HFFc6 (cell line): ENCODE data around the gene TLDC2. TPM values are rescaled to one million over a fixed set of nuclear protein-coding genes. Genes with fewer than 3 reads are reported as not detected.
A peak's percentile ranks its signal among the peaks of the same experiment; 100 is the strongest.

ENCODE experiments used
- DNase-seq: peaks from one replicate; pipeline ENCODE4 v3.0.0-alpha.2; 2018
- H3K27ac Mint-ChIP-seq: 2 replicates; pipeline ENCODE4 v1.8.0; 2020; ENCODE audit warnings: mild to moderate bottlenecking, mixed read lengths
- H3K27me3 Mint-ChIP-seq: 2 replicates; pipeline ENCODE4 v1.8.0; 2021; ENCODE audit warnings: mild to moderate bottlenecking, moderate library complexity, mixed read lengths; ENCODE audit not compliant: insufficient read depth
- H3K36me3 Mint-ChIP-seq: 2 replicates; pipeline ENCODE4 v1.8.0; 2021; ENCODE audit warnings: low read depth, mixed read lengths
- H3K4me1 Mint-ChIP-seq: 2 replicates; pipeline ENCODE4 v1.8.0; 2020; ENCODE audit warnings: low read depth, mixed read lengths
- H3K4me3 Mint-ChIP-seq: 2 replicates; pipeline ENCODE4 v1.8.0; 2020; ENCODE audit warnings: mild to moderate bottlenecking, moderate library complexity, mixed read lengths
- H3K9me3 Mint-ChIP-seq: 2 replicates; pipeline ENCODE4 v1.8.0; 2020; ENCODE audit warnings: mild to moderate bottlenecking, mixed read lengths
- total RNA-seq, 6 experiments: library from RNA; stranded (reverse); fragmentation: NEBNext Ultra II Directional; extraction: Animal tissue kit (Norgen Biotek cat#: 25700); gene quantifications; 2 replicates in 1 of 6; 3 replicates in 5 of 6; pipeline ENCODE4 v1.2.3, GENCODE V29; 2021
- TF ChIP-seq, protein P1 (sequence below): fragments of 200-600 bp; sonication (generic); IDR thresholded peaks from 2 replicates; pipeline ENCODE4 v1.5.0; 2021; ENCODE audit warnings: antibody characterized with exemption, mild to moderate bottlenecking

The TLDC2 gene
- total RNA-seq, 6 experiments from 2014 or later: 0.17 to 0.55 (median 0.39) TPM

DNA sequence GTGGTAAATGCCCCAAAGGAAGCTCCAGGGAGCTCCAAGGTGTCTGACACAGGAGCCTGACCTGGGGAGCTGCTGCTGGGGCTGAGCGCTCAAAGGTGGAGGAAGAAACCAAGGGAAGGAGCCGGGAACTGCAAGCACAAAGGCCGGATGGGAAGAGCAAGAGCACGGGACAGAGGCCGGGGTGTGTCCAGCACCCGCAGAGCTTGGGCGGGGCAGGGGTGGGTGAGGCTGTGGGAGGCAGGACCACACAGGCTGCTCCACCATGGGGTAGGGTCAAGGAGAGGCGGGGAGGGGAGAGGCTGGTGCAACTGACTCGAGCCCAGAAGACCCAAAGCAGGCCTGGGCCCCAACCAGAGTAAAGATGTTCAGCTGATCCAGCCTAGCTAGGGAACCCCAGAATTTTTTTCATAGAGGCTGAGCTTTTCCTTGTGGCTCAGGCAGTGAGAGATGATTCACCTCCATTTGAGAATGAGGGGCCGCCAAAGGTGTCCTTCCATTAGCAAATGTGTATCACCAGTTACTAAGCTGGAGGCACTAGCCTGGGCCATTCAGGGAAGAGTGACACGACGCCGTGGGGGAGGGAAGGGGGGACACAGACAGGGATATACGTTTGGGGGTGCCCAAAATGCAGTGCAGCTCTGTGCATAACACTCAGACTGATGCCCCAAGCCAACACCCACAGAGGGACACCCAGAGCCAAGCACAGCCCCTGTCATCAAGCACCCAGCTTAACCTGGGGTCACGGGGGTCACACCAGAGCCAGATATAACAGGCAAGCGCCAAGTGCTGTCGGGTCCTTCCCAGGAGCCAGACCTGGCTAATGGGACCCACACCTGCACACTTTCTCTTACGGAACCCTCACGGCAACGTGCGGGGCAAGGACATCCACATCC lies 21.3 kb upstream of the TLDC2 start:
- DNase-seq: peak; percentile 71
- Mint-ChIP-seq H3K36me3 (peaks cover 16% of the 10 kb centered on the region), H3K4me3 (peak overlapping the region; percentile 52), H3K4me1 (peaks cover 89% of the 10 kb centered on the region), H3K9me3 (no peaks in the 10 kb centered on the region), H3K27ac (peak overlapping the region; percentile 92), H3K27me3 (peaks cover 1% of the 10 kb centered on the region)
- TF ChIP-seq, protein P1, sequence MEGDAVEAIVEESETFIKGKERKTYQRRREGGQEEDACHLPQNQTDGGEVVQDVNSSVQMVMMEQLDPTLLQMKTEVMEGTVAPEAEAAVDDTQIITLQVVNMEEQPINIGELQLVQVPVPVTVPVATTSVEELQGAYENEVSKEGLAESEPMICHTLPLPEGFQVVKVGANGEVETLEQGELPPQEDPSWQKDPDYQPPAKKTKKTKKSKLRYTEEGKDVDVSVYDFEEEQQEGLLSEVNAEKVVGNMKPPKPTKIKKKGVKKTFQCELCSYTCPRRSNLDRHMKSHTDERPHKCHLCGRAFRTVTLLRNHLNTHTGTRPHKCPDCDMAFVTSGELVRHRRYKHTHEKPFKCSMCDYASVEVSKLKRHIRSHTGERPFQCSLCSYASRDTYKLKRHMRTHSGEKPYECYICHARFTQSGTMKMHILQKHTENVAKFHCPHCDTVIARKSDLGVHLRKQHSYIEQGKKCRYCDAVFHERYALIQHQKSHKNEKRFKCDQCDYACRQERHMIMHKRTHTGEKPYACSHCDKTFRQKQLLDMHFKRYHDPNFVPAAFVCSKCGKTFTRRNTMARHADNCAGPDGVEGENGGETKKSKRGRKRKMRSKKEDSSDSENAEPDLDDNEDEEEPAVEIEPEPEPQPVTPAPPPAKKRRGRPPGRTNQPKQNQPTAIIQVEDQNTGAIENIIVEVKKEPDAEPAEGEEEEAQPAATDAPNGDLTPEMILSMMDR: no peak

DNA sequence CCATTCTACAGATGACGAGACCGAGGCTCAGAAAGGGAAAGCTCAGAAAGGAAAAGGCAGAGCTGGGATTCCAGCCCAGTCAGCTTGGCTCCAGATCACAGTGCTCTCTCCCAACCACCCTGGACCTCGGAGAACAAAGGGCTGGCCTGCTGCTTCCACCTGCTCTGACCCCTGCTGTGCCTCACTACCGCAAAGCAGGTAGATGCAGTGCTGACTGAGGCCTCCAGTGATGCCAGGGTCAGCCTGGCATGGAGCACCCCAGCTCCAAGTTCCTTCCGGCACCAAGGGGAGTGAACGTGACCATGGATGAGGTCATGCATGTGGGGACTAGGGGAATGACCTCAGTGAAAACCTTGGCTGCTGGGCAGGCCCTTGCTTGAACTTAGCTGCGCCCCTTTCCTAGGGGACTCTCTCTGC lies 20.7 kb upstream of the TLDC2 start:
- H3K4me3 Mint-ChIP-seq: peak overlapping the region; percentile 52; the same call in 1 of the 2 replicates
- H3K36me3 Mint-ChIP-seq: peaks cover 16% of the 10 kb centered on the region
- TF ChIP-seq, protein P1: no peak
- H3K27me3 Mint-ChIP-seq: peaks cover 1% of the 10 kb centered on the region
- peaks cover 89% of the 10 kb centered on the region for H3K4me1 Mint-ChIP-seq
- H3K9me3 Mint-ChIP-seq: no peaks in the 10 kb centered on the region
- DNase-seq: no peak
- peak overlapping the region; percentile 92 for H3K27ac Mint-ChIP-seq

DNA sequence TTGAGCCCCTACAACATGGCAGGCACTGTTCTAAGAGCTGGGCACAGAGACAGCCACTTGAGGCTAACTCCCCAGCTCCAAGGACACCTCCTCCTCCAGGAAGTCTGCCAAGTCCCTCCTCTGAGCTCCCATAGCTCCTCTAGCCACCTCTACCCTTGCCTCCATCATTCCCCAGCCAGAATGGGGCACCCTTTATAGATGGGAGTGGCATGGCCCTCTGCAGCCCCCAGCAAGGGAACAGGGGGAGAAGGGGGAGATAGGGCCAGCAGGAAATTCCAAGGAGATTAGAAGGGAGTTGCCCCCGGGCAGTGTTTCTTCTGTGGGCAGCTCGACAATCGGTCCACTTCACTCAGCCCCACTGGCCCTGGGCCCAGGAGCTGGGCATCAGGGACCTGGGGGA lies 19.7 kb upstream of the TLDC2 start:
- TF ChIP-seq, protein P1: no peak
- Mint-ChIP-seq H3K36me3 (peaks cover 19% of the 10 kb centered on the region), H3K9me3 (no peaks in the 10 kb centered on the region), H3K4me3 (peak overlapping the region; percentile 83), H3K27ac (peak overlapping the region; percentile 92), H3K27me3 (peaks cover 1% of the 10 kb centered on the region), H3K4me1 (peaks cover 91% of the 10 kb centered on the region)
- DNase-seq: peak; percentile 73

DNA sequence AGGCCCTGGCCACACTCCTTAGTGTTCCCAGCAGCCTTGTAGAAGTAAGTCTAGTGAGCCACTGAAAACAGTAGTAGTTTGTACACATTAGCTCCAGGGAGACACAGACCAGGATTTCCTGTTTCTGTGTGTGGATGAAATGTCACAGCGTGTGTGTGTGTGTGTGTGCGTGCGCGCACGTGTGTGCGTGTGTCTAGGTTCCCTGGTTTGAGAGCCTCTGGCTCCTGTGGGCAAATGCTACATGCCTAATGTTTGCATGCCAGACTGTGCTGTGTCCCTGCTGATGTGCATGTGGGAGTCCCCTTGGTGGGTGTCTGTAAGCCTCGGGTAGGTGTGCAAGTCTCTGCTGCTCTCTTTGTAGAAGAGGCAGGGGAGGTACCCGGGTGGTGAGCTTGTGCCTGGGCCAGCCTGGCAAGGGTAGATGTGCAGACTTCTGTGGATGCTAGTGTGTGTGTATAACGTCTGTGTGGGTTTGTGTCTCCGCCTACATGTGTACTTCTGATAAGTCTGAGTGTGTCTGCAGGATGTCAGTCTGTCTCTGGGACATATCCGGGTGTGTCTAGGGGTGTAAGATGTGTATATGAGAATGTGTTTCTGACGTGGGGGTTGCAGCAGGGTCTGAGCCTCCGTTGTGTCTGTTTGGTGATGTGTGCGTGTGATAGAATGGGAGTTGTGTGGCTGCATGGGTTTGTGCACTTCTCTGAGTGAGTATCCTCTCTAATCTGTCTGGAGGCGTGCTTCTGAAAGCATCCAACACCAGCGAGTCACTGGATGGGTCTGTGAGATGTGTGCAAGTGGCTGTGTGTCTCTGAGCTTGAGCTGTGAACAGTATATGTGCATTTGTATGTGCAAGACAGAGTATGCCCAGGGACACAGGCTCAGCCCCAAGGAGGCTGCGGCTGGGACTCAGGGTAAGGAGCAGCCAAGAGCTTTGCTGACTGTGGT lies 19.0 kb upstream of the TLDC2 start:
- H3K27ac Mint-ChIP-seq: peak overlapping the region; percentile 92
- H3K27me3 Mint-ChIP-seq: peaks cover 1% of the 10 kb centered on the region
- TF ChIP-seq, protein P1: no peak
- H3K4me3 Mint-ChIP-seq: peak overlapping the region; percentile 83
- no peaks in the 10 kb centered on the region for H3K9me3 Mint-ChIP-seq
- H3K4me1 Mint-ChIP-seq: peaks cover 88% of the 10 kb centered on the region
- H3K36me3 Mint-ChIP-seq: peaks cover 17% of the 10 kb centered on the region
- DNase-seq: peak; percentile 68

DNA sequence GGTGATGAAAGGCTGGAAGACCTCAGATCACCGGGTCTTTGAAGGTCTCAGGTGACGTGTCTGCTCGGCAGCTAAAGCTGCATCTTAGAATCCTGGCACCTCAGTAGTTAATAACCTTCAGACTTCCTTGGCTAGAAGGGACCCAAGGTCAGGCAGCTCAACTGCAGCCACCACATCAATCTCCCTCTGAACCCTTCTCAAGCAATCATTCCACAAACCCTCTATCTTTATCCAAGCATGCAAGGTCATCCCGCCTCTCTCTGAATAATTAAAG lies 16.7 kb upstream of the TLDC2 start:
- peaks cover 17% of the 10 kb centered on the region for H3K36me3 Mint-ChIP-seq
- TF ChIP-seq, protein P1: no peak
- H3K9me3 Mint-ChIP-seq: no peaks in the 10 kb centered on the region
- peak overlapping the region; percentile 92 for H3K27ac Mint-ChIP-seq
- H3K27me3 Mint-ChIP-seq: peaks cover 1% of the 10 kb centered on the region
- no peak for DNase-seq
- H3K4me3 Mint-ChIP-seq: peak overlapping the region; percentile 92
- H3K4me1 Mint-ChIP-seq: peaks cover 74% of the 10 kb centered on the region
